ENCODE measurements around the gene HBD. TPM values are rescaled to one million over a fixed set of nuclear protein-coding genes. Genes with fewer than 3 reads are reported as not detected.

The HBD gene
- not detected in 2 replicates for total RNA-seq
- not detected in 2 replicates for polyA plus RNA-seq
- polyA plus RNA-seq (2011; cell fraction: cytosol; rRNA removed) = not detected in 2 replicates
- not detected in 2 replicates for polyA plus RNA-seq (2011; cell fraction: nucleus; rRNA removed)
- polyA plus RNA-seq (2012) = not detected in 2 replicates
- polyA minus RNA-seq = not detected in 2 replicates
- not detected for polyA minus RNA-seq (2011; cell fraction: cytosol; rRNA and poly(A)+ RNA removed)
- polyA minus RNA-seq (2011; cell fraction: nucleus; rRNA and poly(A)+ RNA removed) = not detected in 2 replicates
- not detected for Bru-seq, nascent RNA
- BruChase-seq, experiment 1, labeled RNA remaining after a 6-hour chase = not detected
- BruChase-seq, experiment 2, labeled RNA remaining after a 2-hour chase = not detected
- long read RNA-seq = 0 reads

- BruUV-seq (replicated peaks) = no TSS peak
- Histone ChIP-seq H3K79me2 (ENCODE audit: control insufficient read depth, insufficient read depth, low read length) (no peaks in the 10 kb centered on the region), H3K4me1 (ENCODE audit: control insufficient read depth, extremely low read depth, insufficient read depth, low read length) (no peaks in the 10 kb centered on the region), H3K27me3 (ENCODE audit: control insufficient read depth in 2 of 2, insufficient read depth in 2 of 2, low read length in 2 of 2) (no peaks in the 10 kb centered on the region), H4K20me1 (replicated peaks; ENCODE audit: control insufficient read depth, extremely low read depth, insufficient read depth, low read length) (no peaks in the 10 kb centered on the region), H3K4me3 (replicated peaks in 1 of 3; ENCODE audit: insufficient read depth in 1 of 3, low read depth in 1 of 3, low read length in 3 of 3) (no peak within 1 kb of the TSS), H3K36me3 (ENCODE audit: control insufficient read depth in 2 of 2, extremely low read depth in 1 of 2, insufficient read depth in 2 of 2, low read length in 2 of 2) (no peaks in the 10 kb centered on the region), H3K9ac (replicated peaks; ENCODE audit: extremely low read depth, insufficient read depth, low read length) (no peak within 1 kb of the TSS), H3K9me1 (replicated peaks; ENCODE audit: control insufficient read depth, extremely low read depth, insufficient read depth, low read length) (no peaks in the 10 kb centered on the region), H3K4me2 (ENCODE audit: insufficient read depth, low read length) (no peak within 1 kb of the TSS), H3K9me3 (replicated peaks; ENCODE audit: control insufficient read depth, insufficient read depth, low read length) (no peaks in the 10 kb centered on the region), H2AFZ (ENCODE audit: low read depth, low read length) (no peak within 1 kb of the TSS), H3K27ac (ENCODE audit: insufficient read depth, low read depth, low read length) (no peak within 1 kb of the TSS)
- FAIRE-seq (no peak), DNase-seq (ENCODE audit: low read depth, low spot score) (no peak)
- TF ChIP-seq GATA2 (IDR thresholded peaks at IDR 0.05; ENCODE audit: insufficient read depth, insufficient read length, low read depth, low read length) (no peak), MYC (IDR thresholded peaks at IDR 0.05; ENCODE audit: low read depth, low read length) (no peak), EZH2 (IDR thresholded peaks at IDR 0.05; ENCODE audit: borderline replicate concordance, low read depth, low read length, severe bottlenecking) (no peak), POLR2A (IDR thresholded peaks at IDR 0.05; ENCODE audit: low read depth, low read length) (no peak), CTCF (IDR thresholded peaks at IDR 0.05; ENCODE audit: extremely low read depth in 1 of 2, insufficient read depth in 1 of 2, low read depth in 1 of 2, low read length in 2 of 2) (no peak), JUN (IDR thresholded peaks at IDR 0.05; ENCODE audit: borderline replicate concordance, insufficient read depth, insufficient read length, low read depth) (no peak), FOS (IDR thresholded peaks at IDR 0.05; ENCODE audit: borderline replicate concordance, insufficient read depth, low read length) (no peak), POLR2AphosphoS5 (IDR thresholded peaks at IDR 0.05; ENCODE audit: insufficient read depth, low read depth, low read length) (no peak), MAX (IDR thresholded peaks at IDR 0.05; ENCODE audit: insufficient read depth, insufficient read length) (no peak)
- ChIA-PET CTCF (no interaction called here), POLR2A (no interaction called here)
- dilution Hi-C loops (cut with MboI; ENCODE audit: extremely low pct_ligation_motif_present, low sequenced_read_pairs) = no loop called here
- intact Hi-C loops (cut with micrococcal nuclease) = no loop called here
These were observed at the start of gene HBD for GRCh38 chr11:5234381-5234834. HBD (minus strand) TSS chr11:5234483; CDS start chr11:5234433, 50 bp downstream.

Measured in endothelial cell of umbilical vein (primary cell).